ENCODE results near the gene SNURF.

SNURF gene

GRCh38 chr15:24957691-24958090 is 2.9 kb downstream of the SNURF start:
- TF ChIP-seq CTCF (IDR thresholded peaks at IDR 0.05): no peak

GRCh38 chr15:24961967-24962366 is 7.2 kb downstream of the SNURF start:
- no peak for TF ChIP-seq CTCF (IDR thresholded peaks at IDR 0.05)
- Histone ChIP-seq H3K4me1 (ENCODE audit: control insufficient read depth in 1 of 2, insufficient read depth in 1 of 2, low read depth in 1 of 2, low read length in 1 of 2) (no peaks in the 10 kb centered on the region), H3K9me3 (no peaks in the 10 kb centered on the region), H3K36me3 (no peaks in the 10 kb centered on the region), H3K27me3 (no peaks in the 10 kb centered on the region), H3K27ac (no peak overlapping the region), H3K4me3 (ENCODE audit: low read depth in 1 of 2, low read length in 1 of 2) (no peak overlapping the region)

More at GRCh38 chr15:24957691-24958090, 2.9 kb downstream of the SNURF start:
- no peak overlapping the region for H3K27ac ChIP-seq
- peaks cover 41% of the 10 kb centered on the region for H3K27me3 ChIP-seq
- H3K36me3 ChIP-seq: no peaks in the 10 kb centered on the region
- peaks cover 0 to 3% of the 10 kb centered on the region in 2 experiments for H3K4me1 ChIP-seq (ENCODE audit: control insufficient read depth in 1 of 2, insufficient read depth in 1 of 2, low read depth in 1 of 2, low read length in 1 of 2)
- H3K9me3 ChIP-seq: no peaks in the 10 kb centered on the region
- no peak overlapping the region for H3K4me3 ChIP-seq (ENCODE audit: low read depth in 1 of 2, low read length in 1 of 2)

- H3K4me1 ChIP-seq (ENCODE audit: control insufficient read depth in 1 of 2, insufficient read depth in 1 of 2, low read depth in 1 of 2, low read length in 1 of 2): no peaks in the 10 kb centered on the region
- H3K36me3 ChIP-seq: no peaks in the 10 kb centered on the region
- no peaks in the 10 kb centered on the region for H3K9me3 ChIP-seq
- H3K4me3 ChIP-seq (ENCODE audit: low read depth in 1 of 2, low read length in 1 of 2): no peak overlapping the region
- no peaks in the 10 kb centered on the region for H3K27me3 ChIP-seq
- no peak for TF ChIP-seq CTCF (IDR thresholded peaks at IDR 0.05)
- no peak overlapping the region for H3K27ac ChIP-seq
Measured at GRCh38 chr15:24962880-24963279, 8.1 kb downstream of the SNURF start.

- H3K4me3 ChIP-seq (ENCODE audit: low read depth in 1 of 2, low read length in 1 of 2): no peak overlapping the region
- no peaks in the 10 kb centered on the region for H3K4me1 ChIP-seq (ENCODE audit: control insufficient read depth in 1 of 2, insufficient read depth in 1 of 2, low read depth in 1 of 2, low read length in 1 of 2)
- no peaks in the 10 kb centered on the region for H3K27me3 ChIP-seq
- no peak overlapping the region for H3K27ac ChIP-seq
- TF ChIP-seq CTCF (IDR thresholded peaks at IDR 0.05): no peak
- no peaks in the 10 kb centered on the region for H3K9me3 ChIP-seq
- no peaks in the 10 kb centered on the region for H3K36me3 ChIP-seq
Measured at GRCh38 chr15:24966364-24967103, 11.7 kb downstream of the SNURF start.

- H3K27me3 ChIP-seq: no peaks in the 10 kb centered on the region
- no peak overlapping the region for H3K4me3 ChIP-seq (ENCODE audit: low read depth in 1 of 2, low read length in 1 of 2)
- H3K9me3 ChIP-seq: no peaks in the 10 kb centered on the region
- TF ChIP-seq CTCF (IDR thresholded peaks at IDR 0.05): no peak
- no peak overlapping the region for H3K27ac ChIP-seq
- no peaks in the 10 kb centered on the region for H3K4me1 ChIP-seq (ENCODE audit: control insufficient read depth in 1 of 2, insufficient read depth in 1 of 2, low read depth in 1 of 2, low read length in 1 of 2)
- H3K36me3 ChIP-seq: no peaks in the 10 kb centered on the region
Measured at GRCh38 chr15:24971052-24971451, 16.3 kb downstream of the SNURF start.
